Stimulated activated CD4-positive, alpha-beta T cell treated with anti-CD3 and anti-CD28 coated beads, Interleukin-12 subunit alpha, Interleukin-12 subunit beta, amount 100 ng/mL, for 48 hours (primary cell): ENCODE data around the gene MYOZ3.

Source experiments
- DNase-seq, 3 donors: peaks; one replicate each; pipeline ENCODE4 v3.0.0-alpha.2; 2020; ENCODE audit warnings: low read depth in 2 of 3, low spot score in 1 of 3

MYOZ3 gene

DNA sequence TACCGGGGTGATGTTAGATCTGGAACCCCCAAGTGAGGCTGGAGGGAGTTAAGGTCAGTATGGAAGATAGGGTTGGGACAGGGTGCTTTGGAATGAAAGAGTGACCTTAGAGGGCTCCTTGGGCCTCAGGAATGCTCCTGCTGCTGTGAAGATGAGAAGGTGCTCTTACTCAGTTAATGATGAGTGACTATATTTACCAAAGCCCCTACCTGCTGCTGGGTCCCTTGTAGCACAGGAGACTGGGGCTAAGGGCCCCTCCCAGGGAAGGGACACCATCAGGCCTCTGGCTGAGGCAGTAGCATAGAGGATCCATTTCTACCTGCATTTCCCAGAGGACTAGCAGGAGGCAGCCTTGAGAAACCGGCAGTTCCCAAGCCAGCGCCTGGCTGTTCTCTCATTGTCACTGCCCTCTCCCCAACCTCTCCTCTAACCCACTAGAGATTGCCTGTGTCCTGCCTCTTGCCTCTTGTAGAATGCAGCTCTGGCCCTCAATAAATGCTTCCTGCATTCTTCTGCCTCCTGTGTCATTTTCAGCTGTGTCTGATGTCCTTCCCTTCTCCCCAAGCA is 2.3 kb upstream of the MYOZ3 start:
- DNase-seq = no peak

DNA sequence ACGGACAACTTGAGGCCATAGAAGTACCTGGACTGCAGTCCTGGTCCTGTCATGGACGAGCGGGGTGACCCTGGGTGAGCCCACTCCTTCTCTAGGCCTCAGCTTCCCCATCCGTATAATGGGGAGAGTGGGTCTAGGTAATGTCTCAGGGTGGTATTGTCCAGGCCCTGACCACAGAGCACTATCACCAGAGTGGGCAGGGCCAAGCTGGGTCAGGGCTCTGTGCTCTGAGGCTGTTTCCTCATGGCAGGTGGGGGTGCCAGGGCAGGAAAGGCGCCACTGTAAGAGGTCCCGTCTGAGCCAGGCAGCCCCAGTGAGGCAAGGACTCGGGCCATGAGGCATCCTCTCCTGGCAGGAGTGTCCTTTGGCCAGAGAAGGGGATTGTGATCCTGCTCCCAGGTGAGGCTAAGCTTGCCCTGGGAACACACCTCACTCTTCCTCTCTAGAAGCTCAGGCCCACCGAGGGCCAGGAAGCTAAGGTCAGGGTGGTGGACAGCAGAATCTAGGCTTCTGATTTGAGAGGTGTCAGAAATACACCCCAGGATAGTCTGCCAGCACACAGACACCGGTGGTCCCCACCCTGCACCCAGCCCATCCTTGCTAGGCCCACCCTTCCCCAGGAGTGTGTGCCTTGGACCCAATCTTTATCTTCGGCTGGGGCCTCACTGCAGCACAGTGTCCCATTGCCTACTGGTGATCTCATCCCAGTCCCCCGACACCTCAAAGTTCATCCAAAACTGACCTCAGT is 1.5 kb upstream of the MYOZ3 start:
- DNase-seq = no peak

DNA sequence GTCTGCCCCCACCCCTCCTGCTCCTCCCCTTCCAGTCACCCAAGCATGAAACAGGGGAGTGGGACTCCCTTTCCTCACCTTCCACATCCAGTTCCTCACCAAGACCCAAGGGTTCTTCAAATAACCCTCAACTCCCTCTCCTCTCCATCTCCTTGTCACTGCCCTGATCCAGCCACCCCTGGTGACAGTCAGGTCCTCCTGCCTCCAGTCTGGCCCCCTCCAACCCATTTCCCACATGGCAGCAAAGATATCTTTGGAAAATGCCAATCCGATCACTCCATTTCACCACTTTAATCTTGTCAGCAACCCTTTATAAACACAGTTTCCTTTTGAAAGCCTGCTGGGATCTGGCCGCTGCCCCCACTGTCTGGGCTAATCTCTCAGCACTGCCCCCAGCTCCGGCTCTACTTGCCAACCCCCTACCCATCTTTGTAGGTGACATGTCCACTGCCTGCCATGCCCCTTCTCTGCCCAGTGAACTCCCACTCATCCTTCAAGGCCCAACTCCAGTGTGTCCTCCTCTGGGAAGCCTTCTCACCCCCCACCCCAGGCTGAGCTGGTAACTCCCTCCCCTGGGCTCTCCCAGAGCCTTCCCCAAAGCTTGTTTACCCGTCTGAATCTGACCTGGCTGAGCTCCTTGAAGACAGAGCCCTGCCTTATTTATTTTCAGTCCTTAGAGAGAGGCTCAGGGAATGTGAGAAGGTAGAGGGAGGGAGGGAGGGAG is 781 bp upstream of the MYOZ3 start:
- DNase-seq = no peak

DNA sequence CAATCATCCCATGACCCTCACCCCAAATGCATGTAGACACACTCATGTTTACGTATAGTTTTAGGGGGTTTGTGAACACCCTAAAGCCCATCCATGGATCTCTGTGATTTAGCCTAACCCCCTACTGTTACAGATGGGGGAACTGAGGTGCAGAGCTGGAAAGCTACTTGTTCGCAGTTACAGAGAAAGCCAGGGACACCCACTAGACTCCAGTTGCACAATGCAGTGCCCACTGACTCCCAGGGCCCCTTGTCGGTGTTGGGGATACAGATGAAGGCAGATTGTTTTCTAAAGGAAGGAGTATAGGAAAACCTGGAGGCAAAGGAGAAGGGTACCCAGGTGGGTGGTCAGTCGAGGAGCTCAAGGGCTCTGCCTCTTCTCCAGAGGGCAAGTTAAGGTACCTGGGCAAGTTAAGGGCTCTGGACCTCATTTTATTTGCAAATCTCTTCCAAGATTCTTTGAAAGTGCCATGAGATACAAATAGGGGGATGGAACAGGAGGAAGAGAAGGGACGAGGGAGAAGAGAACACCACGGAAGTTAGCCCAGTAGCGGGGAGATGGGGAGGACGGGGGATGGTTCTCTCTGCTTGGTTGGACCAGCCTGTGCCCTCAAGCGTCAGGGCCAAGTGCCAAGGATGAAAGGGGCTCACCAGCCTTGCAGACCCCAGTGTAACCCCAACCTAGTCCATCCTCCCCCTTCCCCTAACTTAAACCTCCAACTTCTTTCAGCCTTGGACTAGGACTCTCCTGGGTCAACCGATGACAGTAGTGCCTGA is 958 bp downstream of the MYOZ3 start:
- DNase-seq = no peak

DNA sequence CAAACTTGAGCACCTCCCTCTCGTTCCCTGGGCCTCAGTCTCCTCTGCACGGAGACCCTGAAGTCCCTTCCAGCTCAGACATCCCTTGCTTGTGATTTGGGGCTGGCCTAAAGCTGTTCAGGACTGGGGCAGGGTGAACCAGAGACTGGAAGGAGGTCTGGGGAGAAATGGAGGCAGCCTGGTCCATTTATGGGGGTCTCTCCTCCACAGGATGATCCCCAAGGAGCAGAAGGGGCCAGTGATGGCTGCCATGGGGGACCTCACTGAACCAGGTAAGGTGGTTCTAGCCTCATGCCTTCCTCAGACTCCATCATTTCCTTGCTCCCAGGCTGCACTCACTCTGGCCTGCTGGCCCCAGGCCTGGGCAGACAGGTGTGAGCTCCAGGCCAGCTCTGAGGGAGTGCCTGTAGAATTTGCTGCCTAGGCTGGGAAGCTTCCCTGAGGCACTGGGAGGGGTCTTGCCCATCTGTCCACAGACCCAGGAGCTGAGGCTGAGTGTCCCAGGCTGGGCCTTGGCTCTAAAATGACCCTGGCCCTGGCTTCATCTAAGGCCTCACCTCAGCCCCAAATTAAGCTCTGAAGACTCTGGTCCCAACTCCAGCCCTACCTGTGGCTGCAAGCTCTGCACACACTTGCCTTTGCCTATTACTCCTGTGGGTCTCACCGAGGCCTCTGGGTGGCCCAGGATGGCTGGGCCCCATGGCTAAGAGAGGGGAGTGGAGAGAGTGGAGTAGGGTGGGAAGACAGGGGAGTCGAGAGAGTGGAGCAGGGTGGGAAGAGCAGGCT is 1.9 kb downstream of the MYOZ3 start:
- no peak for DNase-seq

DNA sequence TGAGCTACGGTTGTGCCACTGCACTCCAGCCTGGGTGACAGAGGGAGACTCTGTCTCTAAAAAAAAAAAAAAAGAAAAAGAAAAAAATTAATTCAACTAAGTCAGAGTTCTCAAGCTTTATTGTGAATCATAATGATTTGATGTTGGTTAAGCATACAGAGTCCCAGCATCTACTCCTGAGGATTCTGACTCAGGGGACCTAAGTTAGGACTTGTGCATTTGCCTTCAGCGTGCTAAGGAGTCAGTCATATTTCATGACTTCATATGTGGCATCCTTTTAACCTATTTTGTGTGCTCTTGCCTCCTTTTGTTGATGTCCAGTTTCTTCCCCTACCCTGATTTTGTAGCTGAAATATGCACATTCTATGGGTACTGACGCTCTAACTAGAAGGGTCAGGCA is 2.9 kb downstream of the MYOZ3 start:
- no peak for DNase-seq

DNA sequence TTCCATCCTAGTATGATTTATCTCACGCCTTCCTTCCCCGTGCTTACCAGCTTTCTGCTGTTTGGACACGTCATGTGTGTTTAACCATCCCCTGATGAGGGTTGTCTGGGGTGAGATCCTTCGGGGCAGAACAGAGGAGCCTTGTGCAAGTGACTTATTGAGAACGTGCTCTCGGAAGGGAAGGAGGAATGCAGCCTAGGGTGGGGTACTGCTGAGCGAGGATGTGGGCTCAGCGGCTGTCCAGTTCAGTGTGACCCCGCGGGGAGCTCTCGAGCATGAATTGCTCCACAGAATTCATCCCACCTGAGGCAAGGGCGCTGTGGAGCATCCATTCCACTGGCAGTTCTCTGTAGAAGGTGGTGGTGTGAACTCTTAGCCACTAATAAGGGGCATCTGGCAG is 4.0 kb downstream of the MYOZ3 start:
- no peak for DNase-seq

DNA sequence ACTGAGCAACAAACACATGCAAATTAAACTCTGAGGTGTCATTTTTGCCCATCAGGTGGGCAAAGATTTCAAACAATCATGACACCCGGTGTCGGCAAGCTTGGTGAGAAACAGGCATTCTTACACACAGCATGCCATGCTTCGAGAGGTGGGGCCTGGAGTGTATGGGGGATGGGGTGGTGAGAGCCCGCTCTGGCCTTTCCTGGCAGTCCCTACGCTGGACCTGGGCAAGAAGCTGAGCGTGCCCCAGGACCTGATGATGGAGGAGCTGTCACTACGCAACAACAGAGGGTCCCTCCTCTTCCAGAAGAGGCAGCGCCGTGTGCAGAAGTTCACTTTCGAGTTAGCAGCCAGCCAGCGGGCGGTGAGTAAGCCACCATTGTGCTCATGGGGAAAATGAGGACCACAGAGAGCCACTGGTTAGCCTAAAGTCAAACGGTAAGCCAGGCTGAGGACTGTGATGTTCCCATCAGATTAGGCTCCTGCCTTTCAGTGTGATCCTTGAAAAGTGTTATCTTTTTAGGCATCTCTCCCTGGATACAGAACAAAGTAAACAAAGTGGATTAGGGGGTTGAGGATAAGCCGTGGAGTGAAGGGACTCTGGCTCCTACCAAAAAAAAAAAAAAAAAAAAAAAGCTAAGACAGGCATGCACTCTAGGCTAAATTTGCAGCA is 9.4 kb downstream of the MYOZ3 start:
- DNase-seq = no peak

DNA sequence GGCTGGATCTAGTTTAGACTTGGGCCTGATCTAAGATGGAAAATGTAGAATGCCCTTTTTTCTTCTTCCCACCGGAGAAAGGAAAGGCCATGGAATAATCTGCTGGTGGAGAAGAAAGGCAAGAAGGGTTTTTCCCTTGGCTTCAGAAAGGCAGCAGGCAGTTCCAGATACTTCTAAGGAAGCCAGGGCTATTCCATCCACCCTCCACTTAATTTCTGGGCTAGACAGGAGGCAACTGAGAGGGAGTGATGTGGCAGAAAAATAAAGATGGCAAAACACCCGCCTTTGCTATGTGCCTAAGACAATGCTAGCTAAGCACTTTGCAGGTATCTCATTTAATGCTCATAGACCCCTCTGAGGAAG is 9.9 kb downstream of the MYOZ3 start:
- no peak for DNase-seq

DNA sequence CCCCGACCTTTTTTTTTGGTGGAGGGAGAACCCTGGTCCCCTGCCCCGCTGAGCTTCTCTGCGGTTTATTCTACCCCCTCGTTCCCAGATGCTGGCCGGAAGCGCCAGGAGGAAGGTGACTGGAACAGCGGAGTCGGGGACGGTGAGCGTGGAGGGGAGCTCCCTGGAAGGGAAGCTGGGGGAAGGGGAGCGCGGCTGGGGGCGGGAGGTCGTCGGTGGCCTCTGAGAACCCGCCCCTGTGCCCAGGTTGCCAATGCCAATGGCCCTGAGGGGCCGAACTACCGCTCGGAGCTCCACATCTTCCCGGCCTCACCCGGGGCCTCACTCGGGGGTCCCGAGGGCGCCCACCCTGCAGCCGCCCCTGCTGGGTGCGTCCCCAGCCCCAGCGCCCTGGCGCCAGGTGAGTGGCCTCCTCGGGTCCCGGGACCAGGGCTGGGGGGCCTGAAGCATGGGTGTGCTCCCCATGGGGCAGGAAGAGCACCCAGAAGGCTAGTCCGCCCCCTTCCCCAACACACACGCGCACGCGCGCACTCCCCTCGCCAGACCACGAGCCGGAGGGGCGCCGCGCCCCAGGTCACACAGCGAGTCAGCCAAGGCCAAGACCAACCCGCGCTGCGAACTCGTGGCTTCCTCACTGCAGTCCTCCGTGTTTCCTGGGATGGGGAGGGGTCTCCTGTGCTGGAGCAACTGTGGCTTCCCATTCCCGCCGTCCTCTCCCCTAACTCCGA is 10.6 kb downstream of the MYOZ3 start:
- no peak for DNase-seq

DNA sequence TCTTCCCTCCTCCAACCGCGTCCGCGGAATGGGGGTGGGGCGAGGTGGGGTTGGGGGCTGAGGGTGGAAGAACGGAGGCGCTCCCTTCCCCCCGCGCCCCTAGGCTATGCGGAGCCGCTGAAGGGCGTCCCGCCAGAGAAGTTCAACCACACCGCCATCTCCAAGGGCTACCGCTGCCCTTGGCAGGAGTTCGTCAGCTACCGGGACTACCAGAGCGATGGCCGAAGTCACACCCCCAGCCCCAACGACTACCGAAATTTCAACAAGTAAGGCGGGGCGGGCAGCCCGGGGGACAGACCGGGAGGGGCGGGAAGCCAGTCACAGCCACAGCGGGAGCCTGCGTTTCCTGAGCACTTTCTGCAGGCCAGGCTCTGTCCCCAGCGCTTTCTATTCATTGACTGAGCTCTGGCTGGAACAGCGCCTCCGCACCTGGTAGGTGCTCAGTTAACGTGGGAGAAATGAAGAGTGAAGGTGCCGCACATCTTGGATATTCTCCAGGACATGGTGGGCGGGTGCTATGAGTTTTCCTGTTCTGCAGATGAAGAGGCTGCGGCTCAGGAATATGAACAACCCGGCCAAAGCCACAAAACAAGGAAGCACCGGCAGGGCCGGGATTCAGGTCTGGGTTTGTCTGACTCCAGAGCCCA is 11.3 kb downstream of the MYOZ3 start:
- peak in 1 of 3 donors; percentile 8 for DNase-seq

DNA sequence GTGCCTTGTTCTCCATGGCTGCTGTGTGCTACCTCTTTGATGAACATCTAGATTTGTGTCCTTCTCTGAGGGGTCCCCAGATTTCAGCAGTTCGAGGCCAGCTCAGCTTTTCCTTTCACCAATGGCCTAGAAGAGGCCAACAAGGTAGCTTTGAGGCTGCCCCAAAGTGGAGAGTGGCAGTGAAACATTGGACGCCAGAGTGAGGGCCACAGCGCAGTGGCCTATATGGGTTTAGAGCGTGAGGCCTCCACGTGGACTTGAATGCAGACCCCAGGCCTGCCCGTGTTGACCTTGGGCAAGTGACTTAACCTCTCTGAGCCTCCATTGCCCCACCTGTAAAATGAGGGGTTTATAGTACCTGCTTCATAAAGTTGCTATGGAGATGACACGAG is 11.8 kb downstream of the MYOZ3 start:
- DNase-seq = no peak

DNA sequence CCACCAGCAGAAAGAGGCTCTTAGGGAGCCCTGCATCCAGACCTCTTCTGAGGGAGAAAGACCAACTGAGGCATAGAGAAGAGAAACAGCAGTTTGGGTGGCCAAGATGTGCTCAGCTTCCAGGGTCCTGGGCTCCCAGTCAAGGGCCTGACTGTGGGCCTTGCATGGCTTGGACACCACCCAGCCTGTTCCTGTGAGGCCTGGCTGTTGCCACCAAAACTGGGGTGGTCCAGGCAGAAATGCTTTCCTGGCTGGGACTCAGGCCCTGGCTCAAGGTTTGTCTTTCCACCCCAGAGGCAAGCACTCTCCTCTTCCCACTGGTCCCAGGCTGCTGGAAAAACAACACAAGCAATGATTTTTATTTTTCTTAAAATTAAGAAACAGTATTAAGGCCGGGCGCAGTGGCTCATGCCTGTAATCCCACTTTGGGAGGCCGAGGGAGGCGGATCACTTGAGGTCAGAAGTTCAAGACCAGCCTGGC is 13.3 kb downstream of the MYOZ3 start:
- DNase-seq = no peak

DNA sequence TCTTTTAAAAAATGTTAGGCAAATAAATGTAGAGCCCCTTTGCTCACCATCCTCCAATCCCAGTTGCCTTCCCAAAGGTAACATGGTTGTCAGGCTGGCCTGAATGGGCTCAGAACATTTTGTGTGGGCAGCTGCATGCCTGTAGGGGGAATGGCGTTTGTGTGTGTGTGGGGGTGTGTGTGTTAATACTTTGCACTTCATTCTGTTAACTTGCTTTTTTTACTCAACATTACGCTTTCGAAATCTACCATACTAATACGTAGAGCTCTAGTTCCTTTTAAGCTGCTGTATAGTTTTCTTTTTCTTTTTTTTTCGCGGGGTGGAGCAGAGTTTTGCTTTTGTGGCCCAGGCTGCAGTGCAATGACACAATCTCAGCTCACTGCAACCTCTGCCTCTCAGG is 14.0 kb downstream of the MYOZ3 start:
- DNase-seq = no peak

DNA sequence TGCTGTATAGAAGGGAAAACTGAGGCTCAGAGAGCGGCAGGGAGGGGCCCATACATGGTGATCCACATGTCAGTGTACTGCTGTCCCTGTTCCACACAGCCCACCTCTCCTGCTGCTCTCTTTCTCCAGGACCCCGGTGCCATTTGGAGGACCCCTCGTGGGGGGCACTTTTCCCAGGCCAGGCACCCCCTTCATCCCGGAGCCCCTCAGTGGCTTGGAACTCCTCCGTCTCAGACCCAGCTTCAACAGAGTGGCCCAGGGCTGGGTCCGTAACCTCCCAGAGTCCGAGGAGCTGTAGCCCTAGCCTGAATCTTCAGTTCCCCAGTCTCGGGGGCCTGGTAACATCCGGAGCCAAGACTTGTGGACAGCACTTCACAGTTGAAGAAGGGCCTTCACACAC is 15.5 kb downstream of the MYOZ3 start:
- DNase-seq = no peak

DNA sequence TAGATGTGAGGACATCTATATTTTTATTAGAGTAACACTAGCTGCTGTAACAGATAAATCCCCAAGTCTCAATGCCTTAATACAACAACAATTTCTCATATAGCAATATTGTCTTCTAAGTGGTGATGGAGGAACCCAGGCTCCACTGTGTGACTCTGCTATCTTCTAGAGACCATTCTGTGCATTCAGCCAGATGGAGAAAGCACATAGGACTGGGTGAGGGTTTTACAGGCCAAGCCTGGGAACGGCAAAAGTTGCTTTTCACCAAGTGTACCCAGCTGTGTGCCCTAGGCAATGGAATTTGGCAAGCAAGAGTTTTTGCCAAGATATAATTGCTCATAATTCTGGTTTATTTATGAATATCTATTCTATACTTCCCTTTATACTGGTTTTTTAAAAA is 28.1 kb downstream of the MYOZ3 start:
- no peak for DNase-seq

DNA sequence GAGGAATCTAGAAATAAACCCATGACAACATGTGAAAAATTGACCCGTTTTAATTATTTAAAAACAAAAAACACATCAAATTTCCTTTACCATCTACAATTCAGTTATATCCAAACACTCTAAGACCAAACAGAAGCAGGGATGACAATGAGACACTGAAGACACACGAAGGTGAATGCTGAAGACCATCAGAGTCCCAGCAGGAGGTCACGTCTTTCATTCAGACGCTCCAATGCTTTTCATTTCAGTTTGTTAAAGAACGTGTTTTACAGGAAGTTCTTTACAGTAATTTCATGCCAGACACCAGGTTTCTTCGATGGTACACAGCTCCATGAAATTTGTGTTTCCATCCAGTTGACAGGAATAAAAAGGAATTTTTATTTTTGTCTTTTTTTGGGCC is 29.7 kb downstream of the MYOZ3 start:
- DNase-seq = no peak

DNA sequence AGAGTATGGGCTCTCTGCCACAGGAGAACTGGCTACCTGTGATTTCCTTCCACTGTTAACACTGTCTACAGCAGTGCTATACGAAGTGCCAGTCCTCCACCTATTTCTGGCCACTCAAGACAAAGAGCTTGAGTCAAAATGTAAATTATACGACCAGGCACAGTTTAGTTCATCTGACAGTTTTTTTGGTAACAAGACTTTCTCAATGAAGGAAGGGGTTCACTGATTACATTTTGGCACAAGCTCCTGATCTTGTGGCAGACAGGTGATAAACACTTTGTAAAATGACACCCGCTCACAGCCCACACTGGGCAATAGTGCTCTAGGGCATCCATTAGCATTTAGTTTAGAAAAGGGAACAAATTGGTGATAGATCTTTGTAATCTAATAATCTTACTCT is 31.2 kb downstream of the MYOZ3 start:
- DNase-seq = no peak

DNA sequence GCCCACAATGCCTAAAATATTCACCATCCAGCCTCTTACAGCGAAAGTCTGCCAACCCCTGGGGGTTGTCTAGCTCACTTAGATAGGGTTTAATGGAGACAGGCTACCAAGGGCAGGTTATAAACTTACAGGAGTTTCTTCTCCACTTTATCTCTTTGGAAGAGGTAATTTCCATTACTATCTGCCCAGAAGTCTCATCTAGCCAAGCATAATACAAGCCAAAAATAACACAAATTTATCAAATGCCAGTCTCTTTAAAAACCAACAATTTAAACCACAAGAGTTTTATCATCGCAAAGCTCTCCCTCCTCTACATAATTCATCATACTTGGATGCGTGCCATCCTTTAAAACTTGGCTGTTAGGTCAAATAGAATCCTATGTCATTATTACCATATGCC is 33.6 kb downstream of the MYOZ3 start:
- DNase-seq = no peak
